HepG2 (cell line): Measurements from ENCODE around the gene ARVCF. TPM values are rescaled to one million over a fixed set of nuclear protein-coding genes. Genes with fewer than 3 reads are reported as not detected.

Experiments used
- MIXL1 ChIP-seq: IDR thresholded peaks from 2 replicates; pipeline ENCODE4 v1.6.1; 2016
- PAF1 ChIP-seq: IDR thresholded peaks from 2 replicates; pipeline ENCODE4 v1.6.1; 2016; ENCODE audit warnings: missing genetic modification reagents, missing compliant biosample characterization
- PTBP1 ChIP-seq: fragments of 200-400 bp; formaldehyde crosslinking; IDR thresholded peaks from 2 replicates; pipeline ENCODE4 v1.6.1; 2018; ENCODE audit warnings: low read length, low read depth; ENCODE audit not compliant: poor library complexity, severe bottlenecking
- TCF7 ChIP-seq: sonication (generic); IDR thresholded peaks from 2 replicates; pipeline ENCODE4 v1.6.1; 2016; ENCODE audit warnings: antibody characterized with exemption, low read depth
- polyA plus RNA-seq, 8 experiments: library from polyadenylated mRNA; depleted of rRNA in 3 of 8; stranded (reverse) in 7 of 8; unstranded in 1 of 8; fragments of >200 nt; fragmentation: Illumina TruSeq in 4 of 8; extraction: Trizol in 4 of 8; gene quantifications; 2 replicates each; pipeline versions ENCODE4 v1.2.1 to v1.2.3, GENCODE V29; 2011 to 2016; ENCODE audit warnings: low read depth in 4 of 8, missing spikeins in 1 of 8, mixed read lengths in 1 of 8; ENCODE audit not compliant: insufficient read depth in 1 of 8
- total RNA-seq, 5 experiments: library from RNA; depleted of rRNA; stranded (reverse); fragments of >200 nt; fragmentation: Illumina TruSeq; extraction: Trizol; gene quantifications; 2 replicates each; pipeline ENCODE4 v1.2.3, GENCODE V29; 2016; ENCODE audit warnings: low read depth in 1 of 5
- TF ChIP-seq, protein P1 (sequence below): sonication (generic); formaldehyde crosslinking; IDR thresholded peaks from 2 replicates; pipeline ENCODE4 v1.4.0; 2020; ENCODE audit warnings: missing genetic modification reagents, mild to moderate bottlenecking, borderline replicate concordance
- TF ChIP-seq, protein P2 (sequence below): sonication (generic); formaldehyde crosslinking; IDR thresholded peaks from 2 replicates; pipeline ENCODE4 v1.5.0; 2020; ENCODE audit warnings: missing genetic modification reagents, mild to moderate bottlenecking, borderline replicate concordance
- TF ChIP-seq, protein P3 (sequence below): sonication (generic); formaldehyde crosslinking; IDR thresholded peaks from 2 replicates; pipeline ENCODE4 v1.5.0; 2020; ENCODE audit warnings: mild to moderate bottlenecking, missing genetic modification reagents, moderate library complexity
- TF ChIP-seq, protein P4 (sequence below): sonication (generic); formaldehyde crosslinking; IDR thresholded peaks from 2 replicates; pipeline ENCODE4 v1.4.0; 2020; ENCODE audit warnings: missing genetic modification reagents

Gene ARVCF
- total and polyA plus RNA-seq, 2 of the 13 experiments (the other 11 are each of a cell fraction or from before 2014, with no cell fraction given) = 16.4 to 17.7 TPM

DNA sequence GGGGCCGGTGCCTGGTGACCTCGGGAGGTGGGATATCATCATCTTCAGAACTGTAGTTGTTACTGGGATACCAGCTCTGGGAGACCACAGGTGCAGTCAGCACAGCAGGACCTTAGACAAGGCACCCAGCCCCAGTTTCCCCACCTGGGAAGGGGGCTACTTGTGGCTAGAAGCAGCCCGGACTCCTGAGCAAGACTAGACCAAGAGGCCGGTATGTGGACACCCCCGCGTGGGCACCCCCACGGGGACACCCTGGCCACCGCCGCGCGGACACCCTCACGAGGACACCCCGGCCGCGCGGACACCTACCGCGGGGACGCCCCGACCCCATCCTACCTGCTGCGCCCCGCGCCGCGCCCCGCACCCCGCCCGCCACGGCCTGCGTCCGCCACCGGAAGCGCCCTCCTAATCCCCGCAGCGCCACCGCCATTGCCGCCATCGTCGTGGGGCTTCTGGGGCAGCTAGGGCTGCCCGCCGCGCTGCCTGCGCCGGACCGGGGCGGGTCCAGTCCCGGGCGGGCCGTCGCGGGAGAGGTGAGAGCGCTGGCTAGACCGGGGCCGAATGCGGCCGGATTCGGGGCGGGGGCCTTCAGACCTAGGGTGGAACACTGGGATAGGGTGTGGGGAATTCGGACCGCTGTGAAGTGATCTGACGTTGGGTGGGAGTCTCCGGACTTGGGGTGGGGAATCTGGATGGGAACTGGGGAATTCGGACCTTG lies 75.1 kb downstream of the ARVCF start, which contains the start of the genes COMT and TXNRD2 (continued):
- TF ChIP-seq, protein P1, sequence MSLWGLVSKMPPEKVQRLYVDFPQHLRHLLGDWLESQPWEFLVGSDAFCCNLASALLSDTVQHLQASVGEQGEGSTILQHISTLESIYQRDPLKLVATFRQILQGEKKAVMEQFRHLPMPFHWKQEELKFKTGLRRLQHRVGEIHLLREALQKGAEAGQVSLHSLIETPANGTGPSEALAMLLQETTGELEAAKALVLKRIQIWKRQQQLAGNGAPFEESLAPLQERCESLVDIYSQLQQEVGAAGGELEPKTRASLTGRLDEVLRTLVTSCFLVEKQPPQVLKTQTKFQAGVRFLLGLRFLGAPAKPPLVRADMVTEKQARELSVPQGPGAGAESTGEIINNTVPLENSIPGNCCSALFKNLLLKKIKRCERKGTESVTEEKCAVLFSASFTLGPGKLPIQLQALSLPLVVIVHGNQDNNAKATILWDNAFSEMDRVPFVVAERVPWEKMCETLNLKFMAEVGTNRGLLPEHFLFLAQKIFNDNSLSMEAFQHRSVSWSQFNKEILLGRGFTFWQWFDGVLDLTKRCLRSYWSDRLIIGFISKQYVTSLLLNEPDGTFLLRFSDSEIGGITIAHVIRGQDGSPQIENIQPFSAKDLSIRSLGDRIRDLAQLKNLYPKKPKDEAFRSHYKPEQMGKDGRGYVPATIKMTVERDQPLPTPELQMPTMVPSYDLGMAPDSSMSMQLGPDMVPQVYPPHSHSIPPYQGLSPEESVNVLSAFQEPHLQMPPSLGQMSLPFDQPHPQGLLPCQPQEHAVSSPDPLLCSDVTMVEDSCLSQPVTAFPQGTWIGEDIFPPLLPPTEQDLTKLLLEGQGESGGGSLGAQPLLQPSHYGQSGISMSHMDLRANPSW (CRISPR knock-in tag) = no peak
- no peak for TF ChIP-seq TCF7
- TF ChIP-seq, protein P2, sequence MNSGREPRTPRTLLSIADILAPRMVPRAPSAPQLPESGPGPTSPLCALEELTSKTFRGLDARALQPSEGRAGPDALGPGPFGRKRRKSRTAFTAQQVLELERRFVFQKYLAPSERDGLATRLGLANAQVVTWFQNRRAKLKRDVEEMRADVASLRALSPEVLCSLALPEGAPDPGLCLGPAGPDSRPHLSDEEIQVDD (CRISPR knock-in tag) = 0 out of 2 replicates have a peak, but pooled peaks have one; percentile 34
- peak; percentile 59 for TF ChIP-seq PTBP1
- TF ChIP-seq PAF1 (CRISPR knock-in tag) = no peak
- no peak for TF ChIP-seq MIXL1 (CRISPR knock-in tag)
- TF ChIP-seq, protein P3, sequence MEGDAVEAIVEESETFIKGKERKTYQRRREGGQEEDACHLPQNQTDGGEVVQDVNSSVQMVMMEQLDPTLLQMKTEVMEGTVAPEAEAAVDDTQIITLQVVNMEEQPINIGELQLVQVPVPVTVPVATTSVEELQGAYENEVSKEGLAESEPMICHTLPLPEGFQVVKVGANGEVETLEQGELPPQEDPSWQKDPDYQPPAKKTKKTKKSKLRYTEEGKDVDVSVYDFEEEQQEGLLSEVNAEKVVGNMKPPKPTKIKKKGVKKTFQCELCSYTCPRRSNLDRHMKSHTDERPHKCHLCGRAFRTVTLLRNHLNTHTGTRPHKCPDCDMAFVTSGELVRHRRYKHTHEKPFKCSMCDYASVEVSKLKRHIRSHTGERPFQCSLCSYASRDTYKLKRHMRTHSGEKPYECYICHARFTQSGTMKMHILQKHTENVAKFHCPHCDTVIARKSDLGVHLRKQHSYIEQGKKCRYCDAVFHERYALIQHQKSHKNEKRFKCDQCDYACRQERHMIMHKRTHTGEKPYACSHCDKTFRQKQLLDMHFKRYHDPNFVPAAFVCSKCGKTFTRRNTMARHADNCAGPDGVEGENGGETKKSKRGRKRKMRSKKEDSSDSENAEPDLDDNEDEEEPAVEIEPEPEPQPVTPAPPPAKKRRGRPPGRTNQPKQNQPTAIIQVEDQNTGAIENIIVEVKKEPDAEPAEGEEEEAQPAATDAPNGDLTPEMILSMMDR = no peak; the same call in 1 of the 2 replicates
- TF ChIP-seq, protein P4, sequence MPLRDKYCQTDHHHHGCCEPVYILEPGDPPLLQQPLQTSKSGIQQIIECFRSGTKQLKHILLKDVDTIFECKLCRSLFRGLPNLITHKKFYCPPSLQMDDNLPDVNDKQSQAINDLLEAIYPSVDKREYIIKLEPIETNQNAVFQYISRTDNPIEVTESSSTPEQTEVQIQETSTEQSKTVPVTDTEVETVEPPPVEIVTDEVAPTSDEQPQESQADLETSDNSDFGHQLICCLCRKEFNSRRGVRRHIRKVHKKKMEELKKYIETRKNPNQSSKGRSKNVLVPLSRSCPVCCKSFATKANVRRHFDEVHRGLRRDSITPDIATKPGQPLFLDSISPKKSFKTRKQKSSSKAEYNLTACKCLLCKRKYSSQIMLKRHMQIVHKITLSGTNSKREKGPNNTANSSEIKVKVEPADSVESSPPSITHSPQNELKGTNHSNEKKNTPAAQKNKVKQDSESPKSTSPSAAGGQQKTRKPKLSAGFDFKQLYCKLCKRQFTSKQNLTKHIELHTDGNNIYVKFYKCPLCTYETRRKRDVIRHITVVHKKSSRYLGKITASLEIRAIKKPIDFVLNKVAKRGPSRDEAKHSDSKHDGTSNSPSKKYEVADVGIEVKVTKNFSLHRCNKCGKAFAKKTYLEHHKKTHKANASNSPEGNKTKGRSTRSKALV = no peak
